IMR-90 (cell line): ENCODE measurements around the gene WNT7A. TPM values are rescaled to one million over a fixed set of nuclear protein-coding genes. Genes with fewer than 3 reads are reported as not detected.

Source experiments
- ATAC-seq: fragments of 200-7000 bp; cut with Tn5 transposase; 2 replicates; pipeline ENCODE4 v1.9.1; 2020; ENCODE audit warnings: low read depth, mild to moderate bottlenecking, moderate library complexity
- BruUV-seq: library from RNA; stranded (reverse); fragments of 400-500 nt; replicated peaks from 2 replicates; lab custom pipeline; 2021; lab: Mats Ljungman, UMichigan
- CTCF ChIA-PET: fragments of 300-600 bp; formaldehyde crosslinking; extraction: SDS; loops from one replicate; lab custom pipeline; 2021; ENCODE audit warnings: antibody characterized with exemption; lab: Yijun Ruan, JAX
- POLR2A ChIA-PET: fragments of 300-600 bp; sonication (Branson Sonifier 250); formaldehyde crosslinking; loops from one replicate; lab custom pipeline; 2022; ENCODE audit warnings: antibody characterized with exemption; ENCODE audit not compliant: unreplicated experiment; lab: Charles Lee
- DNase-seq: peaks from one replicate; pipeline ENCODE4 v3.0.0; 2013
- H2AFZ ChIP-seq: replicated peaks from 2 replicates; pipeline ENCODE3; 2013; ENCODE audit warnings: low read length, mild to moderate bottlenecking; ENCODE audit not compliant: poor library complexity
- H2AK5ac ChIP-seq: 2 replicates; pipeline ENCODE4 v1.6.1; 2013; ENCODE audit warnings: low read depth, low read length, inconsistent platforms
- H2AK9ac ChIP-seq: replicated peaks from 2 replicates; pipeline ENCODE3; 2013; ENCODE audit warnings: mild to moderate bottlenecking, low read depth, low read length, moderate library complexity; ENCODE audit not compliant: poor library complexity
- H2BK120ac ChIP-seq: 2 replicates; pipeline ENCODE4 v1.6.1; 2013; ENCODE audit warnings: low read depth, low read length, inconsistent platforms
- H2BK15ac ChIP-seq: 3 replicates; pipeline ENCODE4 v1.6.1; 2013; ENCODE audit warnings: low read depth, low read length, inconsistent platforms
- H2BK20ac ChIP-seq: 2 replicates; pipeline ENCODE4 v1.6.1; 2013; ENCODE audit warnings: low read depth, mild to moderate bottlenecking, inconsistent platforms, low read length, moderate library complexity
- H2BK5ac ChIP-seq: 2 replicates; pipeline ENCODE4 v1.6.1; 2013; ENCODE audit warnings: mild to moderate bottlenecking, low read depth, low read length, inconsistent platforms; ENCODE audit not compliant: poor library complexity, severe bottlenecking
- H3K14ac ChIP-seq: replicated peaks from 2 replicates; pipeline ENCODE4 v1.6.1; 2013; ENCODE audit warnings: low read depth, low read length, inconsistent platforms
- H3K18ac ChIP-seq: 2 replicates; pipeline ENCODE4 v1.6.1; 2013; ENCODE audit warnings: low read depth, low read length, control low read depth
- H3K23ac ChIP-seq: 2 replicates; pipeline ENCODE4 v1.6.1; 2013; ENCODE audit warnings: low read depth, low read length, inconsistent platforms
- H3K27ac ChIP-seq: 2 replicates; pipeline ENCODE4 v1.5.1; 2013; ENCODE audit warnings: mild to moderate bottlenecking, control low read depth, low read length; ENCODE audit not compliant: insufficient read depth
- H3K27me3 ChIP-seq: 2 replicates; pipeline ENCODE4 v1.6.1; 2013; ENCODE audit warnings: low read length; ENCODE audit not compliant: control insufficient read depth, insufficient read depth
- H3K36me3 ChIP-seq: 2 replicates; pipeline ENCODE4 v1.6.1; 2013; ENCODE audit warnings: low read length, mixed read lengths; ENCODE audit not compliant: control insufficient read depth, insufficient read depth
- H3K4ac ChIP-seq: 2 replicates; pipeline ENCODE4 v1.6.1; 2013; ENCODE audit warnings: low read depth, low read length, inconsistent platforms
- H3K4me1 ChIP-seq: 2 replicates; pipeline ENCODE4 v1.6.1; 2013; ENCODE audit warnings: low read length, mixed read lengths; ENCODE audit not compliant: control insufficient read depth, insufficient read depth
- H3K4me2 ChIP-seq: 2 replicates; pipeline ENCODE4 v1.6.1; 2013; ENCODE audit warnings: low read depth, mild to moderate bottlenecking, control low read depth, low read length, moderate library complexity
- H3K4me3 ChIP-seq: 2 replicates; pipeline ENCODE4 v1.5.1; 2013; ENCODE audit warnings: low read depth, mild to moderate bottlenecking, control low read depth, low read length, moderate library complexity; ENCODE audit not compliant: insufficient read depth
- H3K56ac ChIP-seq: 2 replicates; pipeline ENCODE4 v1.6.1; 2013; ENCODE audit warnings: low read length, inconsistent platforms; ENCODE audit not compliant: insufficient read depth; ENCODE audit errors: extremely low read depth
- H3K79me1 ChIP-seq, 2 experiments: 2 replicates each; pipeline ENCODE4 v1.6.1; 2013; ENCODE audit warnings: low read length in 2 of 2, inconsistent platforms in 1 of 2, low read depth in 1 of 2
- H3K9ac ChIP-seq: 2 replicates; pipeline ENCODE4 v1.6.1; 2013; ENCODE audit warnings: low read depth, low read length, control low read depth
- H3K9me1 ChIP-seq: 2 replicates; pipeline ENCODE4 v1.6.1; 2013; ENCODE audit warnings: low read length, inconsistent platforms; ENCODE audit not compliant: insufficient read depth
- H3K9me3 ChIP-seq: 2 replicates; pipeline ENCODE4 v1.6.1; 2013; ENCODE audit warnings: low read length; ENCODE audit not compliant: control insufficient read depth, insufficient read depth
- H4K20me1 ChIP-seq: 2 replicates; pipeline ENCODE4 v1.6.1; 2013; ENCODE audit warnings: low read length, inconsistent platforms; ENCODE audit not compliant: insufficient read depth
- H4K5ac ChIP-seq: 2 replicates; pipeline ENCODE4 v1.6.1; 2013; ENCODE audit warnings: mild to moderate bottlenecking, low read depth, low read length, control low read depth
- H4K8ac ChIP-seq, 2 experiments: 2 replicates each; pipeline ENCODE4 v1.6.1; 2013; ENCODE audit warnings: low read depth in 2 of 2, low read length in 2 of 2, control low read depth in 1 of 2, inconsistent platforms in 1 of 2
- H4K91ac ChIP-seq: 2 replicates; pipeline ENCODE4 v1.6.1; 2013; ENCODE audit warnings: low read depth, low read length, inconsistent platforms; ENCODE audit not compliant: insufficient read depth
- MAZ ChIP-seq: IDR thresholded peaks from 2 replicates; pipeline ENCODE4 v1.6.1; 2012; ENCODE audit warnings: low read depth, mild to moderate bottlenecking, low read length, improper control_type of control experiment, moderate library complexity, borderline replicate concordance
- RAD21 ChIP-seq: IDR thresholded peaks from 2 replicates; pipeline ENCODE4 v1.6.1; 2012; ENCODE audit warnings: low read length, improper control_type of control experiment
- SMC3 ChIP-seq: fragments of 150-350 bp; IDR thresholded peaks from 2 replicates; pipeline ENCODE4 v1.6.1; 2016; ENCODE audit warnings: low read depth, mild to moderate bottlenecking, antibody characterized with exemption, low read length, moderate library complexity
- WGBS, 2 experiments: methylation state at CpG; one replicate each; pipeline versions ENCODE4 v1.1.5 to v1.1.7; 2013; ENCODE audit warnings: missing lambda C conversion rate in 2 of 2; ENCODE audit not compliant: insufficient read length in 1 of 2; ENCODE audit errors: extremely low coverage in 2 of 2; 5-methylcytosine and 5-hydroxymethylcytosine counted together
- dilution Hi-C: fragments of 300-500 bp; cut with HindIII; formaldehyde crosslinking; loops from one replicate; pipeline ENCODE4 v1.14.3; 2018; ENCODE audit warnings: low sequenced_read_pairs; ENCODE audit not compliant: unreplicated experiment
- in situ Hi-C: fragments of 300-500 bp; cut with MboI; formaldehyde crosslinking; loops from 3 replicates; pipeline ENCODE4 v1.14.3; 2019; ENCODE audit warnings: low sequenced_read_pairs, inconsistent platforms, mixed read lengths
- intact Hi-C: fragments of 100-400 bp; cut with micrococcal nuclease; formaldehyde crosslinking; loops from 2 replicates; pipeline ENCODE4 v1.10.0; 2022
- polyA plus RNA-seq, 3 experiments: library from polyadenylated mRNA; depleted of rRNA; stranded (reverse); fragments of >200 nt; gene quantifications; 2 replicates each; pipeline ENCODE4 v1.2.3, GENCODE V29; 2012; ENCODE audit warnings: low replicate concordance in 1 of 3
- total RNA-seq: library from RNA; depleted of rRNA; stranded (reverse); fragments of >200 nt; gene quantifications from 2 replicates; pipeline ENCODE4 v1.2.3, GENCODE V29; 2012
- TF ChIP-seq, protein P1 (sequence below): conservative IDR thresholded peaks from 2 replicates; pipeline ENCODE4 v1.5.1; 2012; ENCODE audit warnings: mild to moderate bottlenecking, low read depth, low read length, improper control_type of control experiment

WNT7A gene
- total and polyA plus RNA-seq, 2 of the 4 experiments (the other 2 are of a cell fraction), result not detected

DNA sequence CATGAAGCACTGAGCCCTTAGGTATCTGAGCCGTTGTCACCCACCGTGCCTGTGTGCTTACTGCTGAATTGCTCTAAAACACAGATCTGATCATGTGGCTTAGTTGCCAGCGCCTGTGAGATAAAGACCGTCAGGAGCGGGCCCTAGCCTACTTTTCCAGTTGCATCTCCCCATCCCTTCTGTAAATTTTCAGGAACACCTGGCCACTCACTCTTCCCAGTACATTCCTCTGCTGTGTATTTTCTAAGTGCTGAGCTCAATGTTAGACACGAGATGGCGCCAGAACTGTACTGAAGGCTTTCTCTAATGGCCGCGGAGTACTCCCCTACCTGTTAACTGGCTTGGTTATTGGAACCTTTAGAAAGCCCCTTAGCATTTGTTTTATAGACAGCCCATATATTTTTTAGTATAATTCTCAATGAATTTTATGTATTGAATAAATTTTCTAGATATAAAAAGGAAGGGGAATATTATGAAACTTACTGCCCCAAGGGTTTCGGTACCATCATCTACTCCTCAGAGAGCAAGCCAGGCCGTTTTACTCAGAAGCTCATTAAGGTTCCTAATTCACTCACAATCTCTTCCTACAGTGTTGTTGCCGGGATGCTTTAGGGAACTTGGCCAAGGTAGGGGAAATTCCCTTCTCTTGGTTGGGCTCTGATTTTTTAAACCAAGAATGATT lies 16.7 kb upstream of the WNT7A start:
- intact Hi-C loops, result loop anchor here (2.0 to 5.0 kb wide), 6 partner anchors 228 to 1026 kb away; partner anchors contain the start of genes CHCHD4, LSM3, TMEM43 and XPC
- Histone ChIP-seq H2BK5ac (no peak overlapping the region), H3K4me1 (peaks cover 7% of the 10 kb centered on the region), H2BK120ac (no peak overlapping the region), H2BK20ac (no peak overlapping the region), H2AFZ (peak overlapping the region; percentile 34), H2AK5ac (no peak overlapping the region), H4K91ac (no peak overlapping the region), H3K23ac (no peak overlapping the region), H2BK15ac (no peak overlapping the region), H2AK9ac (no peak overlapping the region), H3K9me3 (peaks cover 5% of the 10 kb centered on the region; the same call in 1 of the 2 replicates), H3K56ac (no peak overlapping the region), H3K27ac (no peak overlapping the region), H3K27me3 (peaks cover 10% of the 10 kb centered on the region; the same call in 1 of the 2 replicates), H3K36me3 (no peaks in the 10 kb centered on the region), H3K18ac (no peak overlapping the region), H4K8ac (no peak overlapping the region), H3K4me2 (no peak overlapping the region), H4K20me1 (no peaks in the 10 kb centered on the region), H3K4me3 (no peak overlapping the region), H3K79me1 (no peaks in the 10 kb centered on the region), H3K9ac (no peak overlapping the region), H3K4ac (no peak overlapping the region), H3K14ac (no peak overlapping the region), H3K9me1 (no peaks in the 10 kb centered on the region), H4K5ac (no peak overlapping the region)
- peak; percentile 81 for TF ChIP-seq RAD21
- peak; percentile 64 for TF ChIP-seq SMC3
- TF ChIP-seq, protein P1, sequence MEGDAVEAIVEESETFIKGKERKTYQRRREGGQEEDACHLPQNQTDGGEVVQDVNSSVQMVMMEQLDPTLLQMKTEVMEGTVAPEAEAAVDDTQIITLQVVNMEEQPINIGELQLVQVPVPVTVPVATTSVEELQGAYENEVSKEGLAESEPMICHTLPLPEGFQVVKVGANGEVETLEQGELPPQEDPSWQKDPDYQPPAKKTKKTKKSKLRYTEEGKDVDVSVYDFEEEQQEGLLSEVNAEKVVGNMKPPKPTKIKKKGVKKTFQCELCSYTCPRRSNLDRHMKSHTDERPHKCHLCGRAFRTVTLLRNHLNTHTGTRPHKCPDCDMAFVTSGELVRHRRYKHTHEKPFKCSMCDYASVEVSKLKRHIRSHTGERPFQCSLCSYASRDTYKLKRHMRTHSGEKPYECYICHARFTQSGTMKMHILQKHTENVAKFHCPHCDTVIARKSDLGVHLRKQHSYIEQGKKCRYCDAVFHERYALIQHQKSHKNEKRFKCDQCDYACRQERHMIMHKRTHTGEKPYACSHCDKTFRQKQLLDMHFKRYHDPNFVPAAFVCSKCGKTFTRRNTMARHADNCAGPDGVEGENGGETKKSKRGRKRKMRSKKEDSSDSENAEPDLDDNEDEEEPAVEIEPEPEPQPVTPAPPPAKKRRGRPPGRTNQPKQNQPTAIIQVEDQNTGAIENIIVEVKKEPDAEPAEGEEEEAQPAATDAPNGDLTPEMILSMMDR, result peak; percentile 76
- TF ChIP-seq MAZ, result no peak
- DNase-seq (peak; percentile 54), ATAC-seq (peak; percentile 39; the same call in 1 of the 2 replicates)
- POLR2A ChIA-PET, result interaction anchor here (0.6 kb wide), 1 partner anchor 247 kb away, joined by 4 read pairs; no protein-coding TSS in a partner anchor
- CTCF ChIA-PET, result interaction anchor here (0.7 to 1.0 kb wide), 2 partner anchors 218 to 1024 kb away, joined by 3 read pairs; no protein-coding TSS in a partner anchor
- 31% methylated on average over 2 of the region's 12 CpGs; no CpG with 5 or more reads in 1 of the 2 experiments for WGBS, 2 experiments
- dilution Hi-C loops, result no loop called here
- in situ Hi-C loops, result loop anchor here (10.0 to 25.0 kb wide), 4 partner anchors 216 to 666 kb away; partner anchors contain the start of genes CHCHD4 and HDAC11
- BruUV-seq, result no TSS peak
